CD4-positive, alpha-beta T cell treated with Interleukin-2 at 100 ng/mL for 4 hours (primary cell): ENCODE measurements around the gene MANSC1.

Source experiments
- DNase-seq: peaks from one replicate; pipeline ENCODE4 v3.0.0-alpha.2; 2020; ENCODE audit warnings: low spot score

The MANSC1 gene

GRCh38 chr12:12349711-12350665 is at the start of gene MANSC1:
TSS of gene MANSC1 (minus strand) at chr12:12350242. CDS start at chr12:12343314, 6,928 bp downstream.
- DNase-seq: peak; percentile 37

DNA sequence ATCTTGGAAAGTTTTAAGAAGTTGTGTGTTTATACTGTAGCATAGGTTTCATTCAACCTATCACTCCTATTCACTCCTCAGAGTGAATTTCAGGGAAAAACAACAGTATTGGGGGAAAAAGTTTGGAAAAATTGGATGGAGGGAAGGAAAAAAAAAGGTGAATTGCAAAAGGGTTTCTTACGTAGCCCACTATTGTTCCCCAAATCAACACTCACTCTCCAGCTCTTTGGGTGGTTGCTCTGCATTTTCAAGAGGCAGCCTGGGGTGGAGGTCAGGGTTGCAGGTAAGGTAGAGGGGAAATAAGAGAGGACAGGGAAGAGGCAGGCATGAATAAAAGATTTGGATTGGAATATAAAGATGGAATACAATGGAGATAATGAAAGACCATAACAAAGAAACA is 49.1 kb upstream of the MANSC1 start:
- DNase-seq: no peak

- DNase-seq: no peak
Measured at GRCh38 chr12:12398026-12398859, 48.2 kb upstream of the MANSC1 start.

DNA sequence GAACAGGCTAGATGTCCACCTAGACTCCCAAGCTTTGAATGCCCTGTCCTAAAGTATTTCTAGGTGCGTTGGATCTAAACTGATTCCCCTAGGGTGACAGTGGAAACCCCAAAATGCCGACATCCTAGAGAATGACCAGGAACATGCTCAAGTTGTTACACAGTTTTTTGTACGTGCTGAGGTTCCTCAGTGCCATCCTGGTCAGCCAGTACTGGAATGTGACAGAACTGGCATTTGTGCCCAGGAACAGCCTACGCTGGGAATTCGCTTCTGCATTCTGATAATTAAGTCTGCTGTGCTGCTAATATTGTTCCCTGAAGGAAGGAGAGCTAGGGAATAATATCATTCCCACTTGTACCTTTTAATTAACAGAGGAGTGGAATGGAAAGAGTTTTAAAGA is 47.1 kb upstream of the MANSC1 start:
- no peak for DNase-seq

- no peak for DNase-seq
Measured at GRCh38 chr12:12396694-12397093, 46.7 kb upstream of the MANSC1 start.

DNA sequence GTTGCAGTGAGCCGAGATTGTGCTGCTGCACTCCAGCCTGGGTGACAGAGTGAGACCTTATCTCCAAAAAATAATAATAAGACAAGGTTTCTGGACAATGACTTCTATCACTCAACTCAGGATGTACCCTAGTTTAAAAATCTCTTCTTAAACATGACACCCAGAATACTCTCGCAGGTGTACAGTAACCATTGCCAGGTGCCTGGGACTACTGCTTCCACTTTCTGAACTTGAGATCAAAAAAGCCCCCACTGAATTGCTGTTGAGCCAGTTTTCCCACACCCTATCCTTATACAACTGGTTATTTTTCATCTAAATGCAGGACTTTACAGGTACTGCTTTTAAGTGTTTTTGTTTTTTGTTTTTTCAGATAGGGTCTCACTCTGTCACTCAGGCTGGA is 43.1 kb upstream of the MANSC1 start:
- no peak for DNase-seq

- no peak for DNase-seq
Measured at GRCh38 chr12:12392413-12392812, 42.4 kb upstream of the MANSC1 start.

DNA sequence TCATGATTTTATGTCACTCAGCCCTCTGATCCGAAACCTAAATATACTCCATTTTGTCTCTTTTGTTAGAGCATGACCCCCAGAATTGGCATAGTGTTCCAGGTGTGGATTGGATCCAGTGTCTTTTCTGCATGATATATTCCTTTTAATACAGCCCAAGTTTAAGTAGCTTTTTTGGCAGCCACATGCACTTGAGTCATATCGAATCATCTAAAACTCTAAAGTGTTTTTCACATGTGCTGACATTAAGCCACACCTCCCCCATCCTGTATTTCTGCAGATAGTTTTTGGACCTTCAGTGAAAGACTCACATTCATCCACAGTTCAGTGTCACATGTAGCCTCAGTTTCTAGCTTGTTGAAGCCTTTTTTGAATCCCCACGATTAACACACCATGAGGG is 37.5 kb upstream of the MANSC1 start:
- peak; percentile 43 for DNase-seq

GRCh38 chr12:12384571-12385340 is 34.7 kb upstream of the MANSC1 start:
- DNase-seq: peak; percentile 50

GRCh38 chr12:12381982-12382381 is 31.9 kb upstream of the MANSC1 start:
- no peak for DNase-seq

- DNase-seq: no peak
Measured at GRCh38 chr12:12380949-12381593, 31.0 kb upstream of the MANSC1 start.

GRCh38 chr12:12379831-12380730 is 30.0 kb upstream of the MANSC1 start:
- DNase-seq: peak; percentile 80

- DNase-seq: peak; percentile 48
Measured at GRCh38 chr12:12378616-12379015, 28.6 kb upstream of the MANSC1 start.

DNA sequence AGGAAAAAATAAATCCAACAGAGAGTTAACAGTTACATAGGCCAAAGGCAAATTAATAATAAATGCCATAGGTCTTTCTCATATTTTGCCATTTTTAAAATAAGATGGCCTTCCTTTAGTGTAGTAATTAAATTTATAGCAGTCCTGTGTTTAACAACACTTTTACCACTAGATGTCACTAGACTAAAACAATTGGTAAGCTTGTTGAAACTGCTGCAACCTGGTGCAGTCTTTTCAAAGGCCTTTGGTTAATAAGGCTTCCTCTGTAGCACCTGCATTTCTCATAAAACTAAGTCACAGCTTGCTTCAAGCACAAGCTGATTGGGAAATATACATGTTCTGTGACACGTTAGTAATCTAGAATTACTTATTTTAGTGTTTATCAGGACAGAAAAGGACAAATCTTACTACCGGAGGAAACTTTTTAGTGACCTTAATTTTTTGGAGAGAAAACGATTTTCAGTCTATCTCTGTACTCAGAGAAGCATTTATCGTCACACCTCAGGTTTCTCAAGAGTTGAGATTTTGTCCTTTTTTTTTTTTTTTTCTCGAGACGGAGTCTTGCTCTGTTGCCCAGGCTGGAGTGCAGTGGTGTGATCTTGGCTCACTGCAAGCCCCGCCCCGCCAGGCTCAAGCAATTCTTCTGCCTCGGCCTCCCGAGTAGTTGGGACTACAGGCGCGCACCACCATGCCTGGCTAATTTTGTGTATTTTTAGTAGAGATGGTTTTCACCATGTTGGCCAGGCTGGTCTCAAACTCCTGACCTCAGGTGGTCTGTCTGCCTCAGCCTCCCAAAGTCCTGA is 26.8 kb upstream of the MANSC1 start:
- peak; percentile 83 for DNase-seq

- DNase-seq: no peak
Measured at GRCh38 chr12:12372946-12373722, 23.1 kb upstream of the MANSC1 start.

- DNase-seq: no peak
Measured at GRCh38 chr12:12367482-12367998, 17.5 kb upstream of the MANSC1 start.

GRCh38 chr12:12366701-12367481 is 16.8 kb upstream of the MANSC1 start:
- DNase-seq: no peak

DNA sequence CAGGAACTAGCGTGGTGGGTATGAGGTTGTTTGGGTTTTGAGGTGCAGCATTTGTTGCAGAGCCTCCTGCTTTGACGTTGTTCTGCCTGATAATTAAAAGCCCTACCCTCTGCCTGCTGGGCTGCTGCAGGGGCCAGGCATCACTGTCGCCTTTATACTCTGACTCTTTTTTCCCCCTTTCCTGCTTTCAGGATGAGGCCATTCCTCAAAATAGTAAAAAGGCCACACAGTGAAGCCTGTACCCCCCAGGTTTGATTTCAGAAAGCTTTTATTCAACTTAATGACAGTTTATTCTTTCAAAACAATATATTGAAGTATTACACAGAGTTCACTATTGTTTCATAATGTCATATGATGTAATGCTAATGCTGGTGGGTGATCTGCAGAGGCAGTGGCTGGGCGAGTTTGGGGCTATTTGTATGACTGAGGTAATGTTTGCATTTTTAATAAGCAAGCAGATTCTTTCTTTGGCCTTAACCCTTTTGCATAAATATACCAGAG is 15.9 kb upstream of the MANSC1 start:
- no peak for DNase-seq
